ENCODE measurements around the gene PHF11.
"Not testable (repeated sequence)": the region's sequence is repeated elsewhere in the genome, so short reads cannot be mapped to it uniquely, and the experiment has no call there.

PHF11 gene

DNA sequence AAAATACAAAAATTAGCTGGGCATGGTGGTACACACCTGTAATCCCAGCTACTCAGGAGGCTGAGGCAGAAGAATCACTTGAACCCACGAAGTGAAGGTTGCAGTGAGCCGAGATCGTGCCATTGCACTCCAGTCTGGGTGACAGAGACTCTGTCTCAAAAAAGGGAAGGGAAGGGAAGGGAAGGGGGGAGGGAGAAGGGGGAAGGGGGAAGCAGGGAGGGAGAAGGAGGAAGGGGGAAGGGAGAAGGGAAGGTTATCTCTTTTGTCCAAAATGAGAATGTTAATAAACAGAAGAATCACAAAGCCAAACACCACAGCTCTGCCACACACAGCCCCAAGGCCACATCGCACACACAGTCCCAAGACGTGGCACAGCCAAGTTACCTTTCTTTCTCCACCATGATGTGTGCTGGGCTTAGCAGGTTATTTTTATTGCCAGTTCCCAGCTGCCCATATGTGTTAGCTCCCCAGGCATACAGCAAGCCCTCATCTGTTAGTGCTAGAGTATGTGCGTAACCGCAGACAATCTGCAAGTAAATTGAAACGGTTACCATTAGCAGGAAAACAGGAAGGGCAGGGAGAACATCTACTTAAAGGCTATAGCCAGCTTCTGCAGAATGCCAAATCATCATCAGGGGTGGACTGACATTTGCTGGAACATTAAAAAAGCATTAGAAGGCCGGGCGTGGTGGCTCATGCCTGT, 55.3 kb downstream of the PHF11 start:
- DNase-seq: no peak

DNA sequence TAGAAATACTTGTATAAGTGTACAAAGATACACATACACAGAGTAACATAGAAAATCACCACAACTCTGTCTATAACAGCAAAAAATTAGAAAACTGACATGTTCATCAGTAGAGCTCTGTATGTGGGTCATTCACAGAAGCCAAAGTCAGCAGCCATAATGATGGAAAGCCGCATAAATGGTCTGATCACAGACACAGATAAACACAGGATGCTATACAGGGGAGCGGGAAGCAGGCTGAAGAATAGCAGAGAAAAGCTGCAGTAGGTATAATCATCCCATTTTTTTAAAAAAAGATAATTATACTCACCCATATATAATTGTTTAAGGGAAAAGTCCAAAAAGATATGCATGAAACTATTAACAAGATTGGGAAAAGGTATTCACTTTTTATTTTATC, 58.1 kb downstream of the PHF11 start:
- DNase-seq: no peak

DNA sequence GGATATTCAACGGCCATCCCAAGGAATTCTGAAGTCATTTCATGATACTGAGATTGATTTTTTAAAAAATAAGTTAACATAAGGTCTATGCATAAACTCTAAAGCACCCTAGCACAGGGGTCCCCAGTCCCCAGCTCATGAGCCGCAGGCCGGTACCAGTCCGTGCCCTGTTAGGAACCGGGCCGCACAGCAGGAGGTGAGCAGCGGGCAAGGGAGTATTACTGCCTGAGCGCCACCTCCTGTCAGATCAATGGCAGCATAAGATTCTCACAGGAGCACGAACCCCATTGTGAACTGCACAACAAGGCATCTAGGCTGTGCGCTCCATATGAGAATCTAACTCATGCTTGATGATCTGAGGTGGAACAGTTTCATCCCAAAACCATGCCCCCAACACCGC, 58.6 kb downstream of the PHF11 start:
- DNase-seq: no peak

DNA sequence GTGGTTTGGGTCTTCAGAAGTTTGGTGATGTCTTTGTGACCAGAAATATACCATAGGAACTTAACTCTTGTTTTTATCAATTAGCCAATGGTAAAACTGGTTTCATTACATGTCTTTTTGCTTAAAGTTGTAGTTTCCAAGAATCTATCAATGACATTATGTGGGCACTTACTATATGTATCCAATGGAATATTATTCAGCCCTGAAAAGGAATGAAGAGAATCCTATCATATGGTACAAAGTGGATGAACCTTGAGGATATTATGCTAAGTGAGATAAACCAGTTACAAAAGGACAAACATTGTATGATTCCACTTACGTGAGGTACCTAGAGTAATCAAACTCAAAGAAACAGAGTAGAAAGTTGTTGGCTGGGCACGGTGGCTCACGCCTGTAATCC, 63.3 kb downstream of the PHF11 start:
- DNase-seq: no peak

DNA sequence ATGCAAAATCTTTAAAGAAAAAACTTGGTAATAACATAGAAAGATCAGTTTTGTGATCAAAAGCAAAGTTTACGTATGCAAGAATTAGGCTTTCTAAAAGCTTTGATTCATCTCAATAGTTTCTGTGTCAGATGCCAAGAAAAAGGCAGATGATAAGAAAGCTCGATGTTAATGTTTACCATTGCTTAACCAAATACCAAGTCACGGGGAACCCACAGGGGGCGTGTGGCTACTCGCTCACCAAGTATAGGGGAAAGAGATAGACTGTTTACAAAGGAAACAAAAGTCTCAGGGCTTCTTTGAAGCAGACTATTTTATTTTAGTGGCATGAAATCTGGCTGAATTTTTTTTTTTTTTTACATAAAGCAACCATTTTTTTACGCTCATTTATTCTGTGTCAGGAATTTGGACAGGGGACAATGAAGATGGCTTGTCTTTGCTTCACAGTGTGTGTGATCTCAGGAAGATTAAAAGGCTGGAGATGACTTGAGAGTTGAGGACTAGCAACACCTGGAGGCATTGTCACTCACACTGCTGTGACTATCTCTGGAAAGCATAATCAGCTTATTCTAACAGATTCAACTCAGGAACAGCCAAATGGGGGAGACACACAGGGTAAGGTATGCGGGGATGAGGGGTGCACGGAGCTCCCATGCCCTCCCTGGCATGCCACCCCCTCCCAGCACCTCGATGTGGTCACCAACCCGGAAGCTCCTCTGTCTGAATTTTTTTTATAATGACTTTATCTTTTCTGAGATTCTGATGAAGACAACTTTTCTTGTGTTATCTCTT, 64.7 kb downstream of the PHF11 start:
- peak in 1 of 2 experiments; percentile 34 for DNase-seq

DNA sequence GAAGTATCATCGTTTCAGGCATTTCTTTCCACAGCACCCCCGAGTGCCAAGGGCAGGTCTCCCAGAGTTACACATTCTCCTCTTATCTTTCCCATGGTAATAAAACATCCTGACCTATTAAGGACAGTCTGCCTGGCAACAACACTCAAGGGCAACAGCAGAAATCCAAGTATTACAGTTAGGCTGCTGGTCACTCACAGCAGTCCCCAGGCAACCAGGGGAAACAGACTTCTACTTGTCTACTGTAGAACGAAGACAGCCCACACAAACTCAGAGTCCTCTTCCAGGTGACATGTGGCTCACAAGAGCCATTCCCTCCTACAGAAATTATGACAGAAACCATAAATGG, 65.3 kb downstream of the PHF11 start:
- DNase-seq: no peak

DNA sequence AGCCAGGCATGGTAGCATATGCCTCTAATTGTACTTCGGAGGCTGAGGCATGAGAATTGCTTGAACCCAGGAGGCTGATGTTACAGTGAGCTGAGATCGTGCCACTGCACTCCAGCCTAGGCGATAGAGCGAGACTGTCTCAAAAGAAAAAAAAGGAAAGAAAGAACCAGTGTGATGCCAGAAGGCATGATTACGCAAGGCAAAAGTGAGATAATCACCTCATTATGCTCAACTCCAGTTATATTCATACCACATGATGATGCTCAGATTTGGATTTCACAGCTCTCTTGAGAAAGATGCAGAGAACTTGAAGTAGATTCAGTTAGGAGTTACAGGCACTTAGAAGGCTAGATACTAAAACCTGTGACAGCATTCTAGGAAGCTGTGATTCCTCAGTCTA, 67.8 kb downstream of the PHF11 start:
- no peak for DNase-seq

DNA sequence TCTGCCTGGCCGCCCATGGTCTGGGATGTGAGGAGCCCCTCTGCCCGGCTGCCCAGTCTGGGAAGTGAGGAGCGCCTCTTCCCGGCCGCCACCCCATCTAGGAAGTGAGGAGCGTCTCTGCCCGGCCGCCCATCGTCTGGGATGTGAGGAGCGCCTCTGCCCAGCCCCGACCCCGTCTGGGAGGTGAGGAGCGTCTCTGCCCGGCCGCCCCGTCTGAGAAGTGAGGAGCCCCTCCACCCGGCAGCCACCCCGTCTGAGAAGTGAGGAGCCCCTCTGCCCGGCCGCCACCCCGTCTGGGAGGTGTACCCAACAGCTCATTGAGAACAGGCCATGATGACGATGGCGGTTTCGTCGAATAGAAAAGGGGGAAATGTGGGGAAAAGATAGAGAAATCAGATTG, 69.7 kb downstream of the PHF11 start:
- not testable (repeated sequence) for DNase-seq

DNA sequence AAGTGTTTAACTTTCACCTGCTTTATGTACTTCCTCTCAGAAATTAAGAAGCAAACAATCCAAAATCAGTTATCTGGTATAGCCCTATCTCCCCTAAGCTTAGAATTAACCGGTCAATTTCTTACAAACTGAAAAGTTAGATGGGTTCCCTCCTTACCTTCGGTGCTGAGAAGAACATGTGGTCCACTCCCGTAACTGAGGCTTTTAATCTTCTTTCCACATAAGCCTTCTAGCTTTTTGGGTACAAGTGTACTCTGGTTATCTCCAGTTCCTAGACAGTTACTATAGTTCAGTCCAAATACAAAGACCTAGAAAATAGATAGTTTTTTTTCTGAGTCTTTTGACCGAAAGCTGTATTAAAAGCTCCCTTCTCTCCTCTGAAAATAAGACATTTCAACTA, 70.7 kb downstream of the PHF11 start:
- no peak for DNase-seq

DNA sequence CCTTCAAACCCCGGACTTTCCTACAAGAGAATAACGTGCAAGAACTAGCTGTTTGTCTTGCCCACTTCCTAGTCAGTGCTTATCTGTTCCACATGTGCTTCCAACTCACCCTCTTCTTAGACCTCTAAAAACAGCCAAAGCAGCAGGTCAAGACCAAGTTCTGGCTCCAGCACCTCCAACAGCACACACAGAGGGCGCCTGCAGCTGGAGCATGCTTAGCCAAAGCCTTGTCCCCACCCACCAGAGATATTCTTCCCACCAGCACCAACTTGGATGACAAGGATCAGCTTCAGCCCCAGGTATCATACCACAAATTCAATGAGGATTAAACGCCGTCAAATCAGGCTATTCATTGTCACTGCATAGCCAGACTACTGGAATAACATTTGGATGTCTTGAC, 71.7 kb downstream of the PHF11 start:
- DNase-seq: no peak

DNA sequence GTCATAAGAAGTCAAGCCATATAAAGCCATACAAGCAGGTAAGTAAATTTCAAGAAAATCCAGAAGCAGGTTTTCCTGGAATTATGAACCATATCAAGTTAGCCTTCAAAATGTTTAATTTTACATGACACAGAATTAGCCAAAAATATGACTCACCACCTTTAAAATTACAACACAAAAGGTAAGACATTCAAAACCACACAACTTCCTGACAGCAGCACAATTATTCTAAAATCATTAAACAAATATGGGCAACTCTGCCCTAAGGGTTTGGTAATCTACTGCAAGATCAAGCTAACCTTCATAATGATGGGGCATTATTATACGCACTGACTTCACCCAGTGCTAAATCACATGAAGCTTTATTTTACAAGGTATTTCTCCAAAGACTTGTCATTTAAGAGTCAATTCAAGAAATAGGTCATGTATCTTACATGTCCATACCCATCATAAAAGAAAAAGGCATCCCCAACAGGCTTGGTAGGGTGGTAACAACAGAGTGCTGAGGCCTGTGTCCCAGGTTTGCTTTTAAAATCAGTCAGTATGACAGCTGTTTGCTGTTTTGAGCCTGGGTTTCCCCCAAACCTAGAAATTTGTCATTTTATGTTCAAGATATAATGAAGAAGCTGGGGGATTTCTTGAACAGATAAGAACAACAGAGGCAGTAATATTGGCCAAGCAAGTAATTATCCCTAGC, 74.4 kb downstream of the PHF11 start:
- no peak for DNase-seq

DNA sequence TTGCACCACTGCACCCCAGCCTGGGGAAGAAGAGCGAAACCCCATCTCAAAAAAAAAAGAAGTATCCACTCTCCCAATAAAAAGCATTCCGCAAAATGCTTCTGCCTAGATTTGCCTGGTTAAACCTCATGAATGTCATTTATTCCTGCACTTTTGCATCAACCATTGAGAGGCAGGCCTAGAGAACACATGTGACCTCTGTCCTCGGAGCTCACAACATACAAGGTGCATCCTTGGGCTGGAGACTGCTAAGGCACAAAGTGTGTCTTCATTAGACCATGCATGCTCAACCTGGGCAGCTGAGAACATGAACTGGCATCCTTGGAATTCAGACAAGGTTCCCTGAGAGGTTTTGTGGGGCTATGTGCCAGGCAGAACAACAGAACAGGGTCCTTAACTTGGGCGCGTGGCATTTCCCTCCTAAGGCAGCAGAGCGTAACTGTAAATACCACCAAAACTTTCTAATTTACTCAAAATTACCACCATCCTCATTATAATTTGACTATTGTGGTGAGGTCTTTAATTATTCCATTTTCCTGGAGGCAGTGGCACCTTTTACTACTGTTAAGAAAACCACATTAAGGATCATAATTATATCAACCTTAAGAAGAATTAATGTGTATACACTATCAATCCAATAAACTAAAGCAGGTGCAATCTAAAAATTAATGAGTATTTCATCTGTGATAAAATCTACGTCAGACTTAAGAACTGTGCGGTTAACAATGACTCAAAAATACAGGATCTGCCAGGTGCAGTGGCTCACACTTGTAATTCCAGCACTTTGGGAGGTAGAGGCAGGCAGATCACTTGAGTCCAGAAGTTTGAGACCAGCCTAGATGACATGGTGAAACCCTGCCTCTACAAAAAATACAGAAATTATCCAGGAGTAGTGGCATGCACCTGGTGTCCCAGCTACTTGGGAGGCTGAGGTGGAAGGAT, 75.8 kb downstream of the PHF11 start:
- no peak for DNase-seq

Data from NCI-H526 (cell line).